Kidney glomerular epithelial cell (primary cell): ENCODE data around the gene CCDC92B.

Source experiments
- DNase-seq: peaks from one replicate; lab custom pipeline; 2025; lab: John Stamatoyannopoulos, UW

Gene CCDC92B

GRCh38 chr17:2721603-2722002 is 27.8 kb downstream of the CCDC92B start:
- no peak for DNase-seq

- no peak for DNase-seq
Measured at GRCh38 chr17:2719861-2720260, 29.6 kb downstream of the CCDC92B start.

- DNase-seq, result no peak
Measured at GRCh38 chr17:2718150-2718938, 31.1 kb downstream of the CCDC92B start.

GRCh38 chr17:2716649-2717048 is 32.8 kb downstream of the CCDC92B start:
- DNase-seq, result no peak

GRCh38 chr17:2713881-2714280 is 35.6 kb downstream of the CCDC92B start:
- no peak for DNase-seq

GRCh38 chr17:2712300-2713043 is 37.0 kb downstream of the CCDC92B start:
- no peak for DNase-seq

- DNase-seq, result peak; percentile 89
Measured at GRCh38 chr17:2711608-2712299, 37.7 kb downstream of the CCDC92B start, which contains the start of gene CLUH. Gene CLUH, minus strand, starts transcription at chr17:2711764. Its CDS starts 103 bp downstream, at chr17:2711661.

GRCh38 chr17:2710803-2711607 is 38.4 kb downstream of the CCDC92B start:
- DNase-seq, result no peak

- no peak for DNase-seq
Measured at GRCh38 chr17:2710071-2710802, 39.2 kb downstream of the CCDC92B start.

- DNase-seq, result no peak
Measured at GRCh38 chr17:2709183-2709661, 40.2 kb downstream of the CCDC92B start.

GRCh38 chr17:2708585-2709182 is 40.8 kb downstream of the CCDC92B start:
- no peak for DNase-seq

- DNase-seq, result no peak
Measured at GRCh38 chr17:2707721-2708584, 41.5 kb downstream of the CCDC92B start.

GRCh38 chr17:2706911-2707510 is 42.4 kb downstream of the CCDC92B start:
- DNase-seq, result no peak

GRCh38 chr17:2705888-2706795 is 43.3 kb downstream of the CCDC92B start:
- no peak for DNase-seq

- DNase-seq, result no peak
Measured at GRCh38 chr17:2705263-2705662, 44.2 kb downstream of the CCDC92B start.

- no peak for DNase-seq
Measured at GRCh38 chr17:2704890-2705248, 44.6 kb downstream of the CCDC92B start.

GRCh38 chr17:2704031-2704889 is 45.2 kb downstream of the CCDC92B start:
- no peak for DNase-seq
